ENCODE data around the gene LRRC4C. TPM values are rescaled to one million over a fixed set of nuclear protein-coding genes. Genes with fewer than 3 reads are reported as not detected.

LRRC4C gene
- total RNA-seq, 2 donors from 2014 or later = 2.7 to 2.8 TPM

DNA sequence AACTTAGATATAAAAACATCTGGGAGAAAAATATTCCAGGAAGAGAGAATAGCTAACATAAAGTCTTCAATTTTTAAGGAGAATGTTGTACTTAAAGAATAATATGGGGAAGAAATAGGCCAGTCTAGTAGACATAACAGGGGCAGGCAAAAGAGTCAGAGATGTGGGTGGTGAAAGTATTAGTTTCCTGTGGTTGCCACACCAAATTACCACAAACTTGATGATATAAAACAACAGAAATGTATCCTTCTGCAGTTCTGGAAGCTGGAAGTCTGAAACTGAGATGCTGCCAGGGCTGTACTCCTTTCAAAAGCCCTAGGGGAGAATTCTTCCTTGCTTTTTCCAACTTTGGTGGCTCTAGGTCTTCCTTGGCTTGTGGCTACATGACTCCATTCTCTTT, 1309.7 kb downstream of the LRRC4C start:
- no peak for DNase-seq (ENCODE audit: low spot score)
- H3K36me3 ChIP-seq = no peaks in the 10 kb centered on the region
- TF ChIP-seq, protein P1, sequence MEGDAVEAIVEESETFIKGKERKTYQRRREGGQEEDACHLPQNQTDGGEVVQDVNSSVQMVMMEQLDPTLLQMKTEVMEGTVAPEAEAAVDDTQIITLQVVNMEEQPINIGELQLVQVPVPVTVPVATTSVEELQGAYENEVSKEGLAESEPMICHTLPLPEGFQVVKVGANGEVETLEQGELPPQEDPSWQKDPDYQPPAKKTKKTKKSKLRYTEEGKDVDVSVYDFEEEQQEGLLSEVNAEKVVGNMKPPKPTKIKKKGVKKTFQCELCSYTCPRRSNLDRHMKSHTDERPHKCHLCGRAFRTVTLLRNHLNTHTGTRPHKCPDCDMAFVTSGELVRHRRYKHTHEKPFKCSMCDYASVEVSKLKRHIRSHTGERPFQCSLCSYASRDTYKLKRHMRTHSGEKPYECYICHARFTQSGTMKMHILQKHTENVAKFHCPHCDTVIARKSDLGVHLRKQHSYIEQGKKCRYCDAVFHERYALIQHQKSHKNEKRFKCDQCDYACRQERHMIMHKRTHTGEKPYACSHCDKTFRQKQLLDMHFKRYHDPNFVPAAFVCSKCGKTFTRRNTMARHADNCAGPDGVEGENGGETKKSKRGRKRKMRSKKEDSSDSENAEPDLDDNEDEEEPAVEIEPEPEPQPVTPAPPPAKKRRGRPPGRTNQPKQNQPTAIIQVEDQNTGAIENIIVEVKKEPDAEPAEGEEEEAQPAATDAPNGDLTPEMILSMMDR (IDR thresholded peaks at IDR 0.05) = no peak
- no peak overlapping the region for H3K4me3 ChIP-seq
- no peak overlapping the region for H3K27ac ChIP-seq
- H3K9me3 ChIP-seq = no peaks in the 10 kb centered on the region
- no peaks in the 10 kb centered on the region for H3K27me3 ChIP-seq
- no peaks in the 10 kb centered on the region for H3K4me1 ChIP-seq

DNA sequence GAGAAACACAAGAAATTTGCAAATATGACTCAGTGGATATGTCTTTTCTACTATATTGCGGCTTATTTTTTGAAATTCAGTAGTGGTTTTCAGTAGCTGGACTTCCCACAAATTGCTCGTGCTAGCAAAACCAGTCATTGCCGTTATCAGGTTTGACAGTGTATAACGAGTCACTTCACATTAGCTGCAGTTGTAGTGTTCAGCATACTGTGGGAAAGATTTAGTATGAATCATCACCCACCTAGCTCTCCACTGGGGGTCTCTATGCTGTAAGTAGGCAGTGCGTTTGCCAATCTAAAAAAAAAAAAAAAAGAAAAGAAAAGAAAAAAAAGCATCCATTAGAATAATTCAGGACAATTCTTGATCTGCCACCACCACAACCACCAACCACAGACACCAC, 1318.9 kb downstream of the LRRC4C start:
- no peak overlapping the region for H3K27ac ChIP-seq
- TF ChIP-seq, protein P1 (IDR thresholded peaks at IDR 0.05) = no peak
- H3K36me3 ChIP-seq = no peaks in the 10 kb centered on the region
- H3K9me3 ChIP-seq = no peaks in the 10 kb centered on the region
- H3K27me3 ChIP-seq = no peaks in the 10 kb centered on the region
- no peak overlapping the region for H3K4me3 ChIP-seq
- H3K4me1 ChIP-seq = no peaks in the 10 kb centered on the region
- DNase-seq (ENCODE audit: low spot score) = no peak

DNA sequence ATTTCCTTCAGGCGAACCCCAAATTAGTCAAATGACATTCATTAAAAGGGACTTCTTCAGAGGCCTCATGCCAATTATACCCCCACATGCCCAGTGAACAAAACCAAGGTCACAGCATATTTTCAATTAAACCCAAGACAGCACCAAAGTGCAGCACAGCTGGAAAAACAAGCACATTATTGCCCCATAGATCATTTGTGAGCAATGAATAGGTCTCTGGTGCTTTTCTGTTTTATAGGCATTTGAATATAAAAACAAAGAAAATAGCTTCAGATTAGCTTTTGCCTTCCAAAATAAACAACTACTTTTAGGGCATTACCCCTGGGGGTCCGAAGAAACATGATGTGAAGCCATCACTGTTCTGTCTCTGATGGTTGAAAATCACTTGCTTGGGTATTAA, 1319.9 kb downstream of the LRRC4C start:
- no peaks in the 10 kb centered on the region for H3K9me3 ChIP-seq
- DNase-seq (ENCODE audit: low spot score) = no peak
- H3K27ac ChIP-seq = no peak overlapping the region
- no peaks in the 10 kb centered on the region for H3K36me3 ChIP-seq
- TF ChIP-seq, protein P1 (IDR thresholded peaks at IDR 0.05) = no peak
- no peaks in the 10 kb centered on the region for H3K4me1 ChIP-seq
- no peak overlapping the region for H3K4me3 ChIP-seq
- no peaks in the 10 kb centered on the region for H3K27me3 ChIP-seq

DNA sequence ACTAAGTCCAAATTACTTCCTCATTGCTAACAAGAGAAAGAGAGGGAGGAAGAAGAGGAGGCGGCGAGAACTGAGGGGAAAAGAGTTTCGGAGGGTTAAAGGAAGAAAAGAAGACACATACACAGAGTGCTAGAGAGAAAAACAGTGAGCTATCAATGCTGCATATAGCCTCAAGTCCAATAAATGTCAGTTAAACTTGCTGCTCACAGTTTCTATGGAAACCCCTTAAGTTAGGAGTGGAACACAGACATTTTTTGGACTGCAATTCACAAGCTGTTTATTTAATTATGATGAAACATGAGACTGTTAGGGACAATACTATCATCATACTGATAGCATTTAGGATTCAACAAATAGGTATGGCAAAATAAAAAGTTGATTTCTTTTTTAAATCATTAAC, 1320.4 kb downstream of the LRRC4C start:
- no peak for DNase-seq (ENCODE audit: low spot score)
- Histone ChIP-seq H3K4me3 (no peak overlapping the region), H3K36me3 (no peaks in the 10 kb centered on the region), H3K27ac (no peak overlapping the region), H3K27me3 (no peaks in the 10 kb centered on the region), H3K9me3 (no peaks in the 10 kb centered on the region), H3K4me1 (no peaks in the 10 kb centered on the region)
- TF ChIP-seq, protein P1 (IDR thresholded peaks at IDR 0.05) = no peak

DNA sequence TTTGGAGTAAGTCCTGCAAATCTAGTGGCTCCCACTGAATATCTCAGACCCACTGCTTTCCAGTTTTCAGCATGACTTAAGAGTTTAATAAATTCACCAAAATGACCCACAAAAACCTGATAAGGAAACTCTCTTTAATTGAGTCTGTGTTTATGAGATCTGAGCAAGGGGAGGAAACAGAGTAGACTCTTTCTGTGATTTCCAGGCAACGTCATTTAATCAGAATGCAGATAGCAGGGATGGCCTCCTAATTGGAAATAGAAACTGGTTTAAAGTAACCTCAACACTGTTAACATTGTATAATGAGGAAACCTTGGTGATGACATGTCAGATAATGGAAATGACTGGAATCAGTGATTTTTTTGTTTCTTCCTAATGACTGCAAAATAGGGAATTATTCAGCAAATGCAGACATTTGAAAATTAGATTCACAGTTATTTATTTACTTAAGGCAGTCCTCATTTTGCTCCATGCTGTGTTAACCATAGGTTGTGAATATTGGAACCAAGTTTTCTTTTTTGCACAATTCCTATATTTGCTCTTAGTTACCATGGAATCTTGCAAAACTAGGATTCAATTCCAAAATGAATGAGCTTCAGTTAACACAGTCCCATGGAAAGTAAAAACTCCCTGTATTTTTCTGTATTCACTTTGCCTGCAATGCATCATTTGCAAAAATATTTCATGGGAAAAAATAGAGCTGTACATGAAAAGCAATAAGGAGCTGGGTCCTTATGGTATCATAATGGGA, 1324.5 kb downstream of the LRRC4C start:
- no peak for DNase-seq (ENCODE audit: low spot score)
- H3K4me1 ChIP-seq = no peaks in the 10 kb centered on the region
- no peak overlapping the region for H3K4me3 ChIP-seq
- no peaks in the 10 kb centered on the region for H3K27me3 ChIP-seq
- TF ChIP-seq, protein P1 (IDR thresholded peaks at IDR 0.05) = no peak
- no peak overlapping the region for H3K27ac ChIP-seq
- no peaks in the 10 kb centered on the region for H3K36me3 ChIP-seq
- no peaks in the 10 kb centered on the region for H3K9me3 ChIP-seq

DNA sequence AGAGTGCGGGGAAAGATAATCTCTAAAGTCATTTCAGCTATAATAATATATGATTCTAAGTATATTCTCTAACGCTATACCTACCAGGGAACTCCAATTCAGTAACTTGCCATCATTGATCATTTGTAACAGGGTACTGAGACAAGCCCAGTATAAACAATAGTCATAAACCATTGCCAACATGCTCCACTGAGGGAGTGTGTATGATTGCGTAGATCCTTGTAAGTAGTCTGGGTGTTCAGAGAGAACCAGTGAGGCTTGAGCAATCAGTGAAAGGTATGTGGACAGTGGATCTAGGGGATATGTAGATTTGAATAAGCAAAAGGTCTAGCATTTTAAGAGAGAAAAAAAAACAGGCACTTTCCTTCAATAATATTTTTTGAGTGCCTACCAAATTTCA, 1326.0 kb downstream of the LRRC4C start:
- Histone ChIP-seq H3K9me3 (no peaks in the 10 kb centered on the region), H3K36me3 (no peaks in the 10 kb centered on the region), H3K4me1 (no peaks in the 10 kb centered on the region), H3K27ac (no peak overlapping the region), H3K4me3 (no peak overlapping the region), H3K27me3 (no peaks in the 10 kb centered on the region)
- TF ChIP-seq, protein P1 (IDR thresholded peaks at IDR 0.05) = no peak
- DNase-seq (ENCODE audit: low spot score) = no peak

All from right atrium auricular region (tissue), 2 donors.